MM.1S (cell line): Measurements from ENCODE around the gene CAMK1G.

Source experiments
- DNase-seq: peaks from one replicate; pipeline ENCODE4 v3.0.0-alpha.2; 2015
- H2AFZ ChIP-seq: fragments of 300-600 bp; sonication (generic); 2 replicates; pipeline ENCODE4 v1.6.0; 2016; ENCODE audit warnings: antibody characterized with exemption, low read length
- H3F3A ChIP-seq: fragments of 300-600 bp; sonication (generic); 2 replicates; pipeline ENCODE4 v1.6.1; 2016; ENCODE audit warnings: mild to moderate bottlenecking, antibody characterized with exemption, low read length, moderate library complexity, mixed read lengths; ENCODE audit not compliant: insufficient read depth
- H3K27ac ChIP-seq: fragments of 300-600 bp; sonication (generic); 2 replicates; pipeline ENCODE4 v1.5.1; 2016; ENCODE audit warnings: mild to moderate bottlenecking, low read length
- H3K27me3 ChIP-seq: fragments of 300-600 bp; sonication (generic); replicated peaks from 2 replicates; pipeline ENCODE4 v1.6.0; 2016; ENCODE audit warnings: low read length; ENCODE audit not compliant: insufficient read depth
- H3K36me3 ChIP-seq: fragments of 300-600 bp; sonication (generic); replicated peaks from 2 replicates; pipeline ENCODE4 v1.6.1; 2016; ENCODE audit warnings: mild to moderate bottlenecking, low read length, mixed read lengths; ENCODE audit not compliant: insufficient read depth
- H3K4me1 ChIP-seq: fragments of 300-600 bp; sonication (generic); 2 replicates; pipeline ENCODE4 v1.6.1; 2016; ENCODE audit warnings: low read length, mixed read lengths
- H3K4me2 ChIP-seq: fragments of 300-600 bp; sonication (generic); 2 replicates; pipeline ENCODE4 v1.6.0; 2016; ENCODE audit warnings: low read depth, low read length
- H3K4me3 ChIP-seq: fragments of 300-600 bp; sonication (generic); 2 replicates; pipeline ENCODE4 v1.5.1; 2016; ENCODE audit warnings: low read length, mixed read lengths
- H3K79me2 ChIP-seq: fragments of 300-600 bp; sonication (generic); 2 replicates; pipeline ENCODE4 v1.6.1; 2016; ENCODE audit warnings: mixed run types, low read length, mixed read lengths
- H3K9ac ChIP-seq: fragments of 300-600 bp; sonication (generic); 2 replicates; pipeline ENCODE4 v1.6.1; 2016; ENCODE audit warnings: low read length, mixed read lengths
- H3K9me2 ChIP-seq: fragments of 300-600 bp; sonication (generic); replicated peaks from 2 replicates; pipeline ENCODE4 v1.6.1; 2016; ENCODE audit warnings: mild to moderate bottlenecking, low read length, mixed read lengths; ENCODE audit not compliant: insufficient read depth
- H3K9me3 ChIP-seq: fragments of 300-600 bp; sonication (generic); replicated peaks from 2 replicates; pipeline ENCODE4 v1.6.1; 2016; ENCODE audit warnings: mild to moderate bottlenecking, low read length, mixed read lengths; ENCODE audit not compliant: insufficient read depth
- H4K20me1 ChIP-seq: fragments of 300-600 bp; sonication (generic); 2 replicates; pipeline ENCODE4 v1.6.1; 2016; ENCODE audit warnings: mild to moderate bottlenecking, low read length, moderate library complexity, mixed read lengths; ENCODE audit not compliant: insufficient read depth
- EZH2 ChIP-seq: fragments of 300-600 bp; sonication (generic); optimal IDR thresholded peaks from 2 replicates; pipeline ENCODE3; 2017; ENCODE audit warnings: low read depth, mild to moderate bottlenecking, antibody characterized with exemption, low read length, mixed read lengths
- EZH2phosphoT487 ChIP-seq: fragments of 300-600 bp; sonication (generic); IDR thresholded peaks from 2 replicates; pipeline ENCODE4 v1.6.1; 2018; ENCODE audit warnings: antibody characterized with exemption, low read length
- TF ChIP-seq, protein P1 (sequence below): fragments of 300-600 bp; sonication (generic); IDR thresholded peaks from 2 replicates; pipeline ENCODE4 v1.5.1; 2016; ENCODE audit warnings: antibody characterized with exemption, low read length, mixed read lengths

CAMK1G gene

DNA sequence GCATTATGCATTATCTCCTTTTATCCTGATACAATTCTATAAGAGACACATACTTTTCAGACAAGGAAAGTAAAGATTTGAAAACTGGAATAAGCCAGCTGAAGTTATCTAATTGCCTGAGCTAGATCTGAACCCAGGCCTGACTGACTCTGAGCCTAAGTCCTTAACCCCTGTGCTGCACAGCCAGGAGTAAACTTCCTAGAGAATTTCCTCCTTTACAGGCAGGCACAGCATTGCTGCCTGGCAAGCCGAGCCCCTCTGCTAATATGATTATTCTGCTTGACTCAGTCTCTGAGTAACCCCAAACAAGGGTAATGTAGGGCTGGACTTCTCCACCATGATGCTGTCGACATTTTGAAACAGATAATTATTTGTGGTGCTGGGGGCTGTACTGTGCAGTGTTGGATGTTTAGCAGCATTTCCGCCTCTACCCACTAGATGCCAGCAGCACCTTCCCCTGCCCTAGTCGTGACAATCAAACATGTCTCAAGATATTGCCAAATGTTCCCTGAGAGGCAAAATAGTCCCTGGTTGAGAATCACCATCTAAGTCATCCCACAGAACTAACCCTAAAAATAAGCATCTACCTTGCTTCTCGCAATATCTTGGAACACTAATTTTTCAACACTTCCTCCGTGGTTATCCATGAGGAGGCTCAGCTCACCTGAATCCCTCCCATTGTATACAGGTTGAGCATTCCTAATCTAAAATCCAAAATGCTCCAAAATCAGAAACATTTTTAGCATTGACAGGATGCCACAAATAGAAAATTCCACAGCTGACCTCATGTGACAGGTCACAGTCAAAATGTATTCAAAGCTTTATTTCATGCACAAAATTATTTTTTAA is 18.5 kb downstream of the CAMK1G start:
- Histone ChIP-seq H3K27me3 (no peaks in the 10 kb centered on the region), H4K20me1 (no peaks in the 10 kb centered on the region), H3K79me2 (no peaks in the 10 kb centered on the region), H3K9ac (no peak overlapping the region), H3F3A (no peaks in the 10 kb centered on the region), H3K4me3 (no peak overlapping the region), H3K4me2 (no peak overlapping the region), H3K4me1 (0 out of 2 replicates have a peak, but pooled peaks cover 1% of the 10 kb centered on the region), H2AFZ (no peak overlapping the region), H3K36me3 (no peaks in the 10 kb centered on the region), H3K9me2 (no peaks in the 10 kb centered on the region), H3K27ac (no peak overlapping the region), H3K9me3 (no peaks in the 10 kb centered on the region)
- TF ChIP-seq EZH2, result no peak
- TF ChIP-seq, protein P1, sequence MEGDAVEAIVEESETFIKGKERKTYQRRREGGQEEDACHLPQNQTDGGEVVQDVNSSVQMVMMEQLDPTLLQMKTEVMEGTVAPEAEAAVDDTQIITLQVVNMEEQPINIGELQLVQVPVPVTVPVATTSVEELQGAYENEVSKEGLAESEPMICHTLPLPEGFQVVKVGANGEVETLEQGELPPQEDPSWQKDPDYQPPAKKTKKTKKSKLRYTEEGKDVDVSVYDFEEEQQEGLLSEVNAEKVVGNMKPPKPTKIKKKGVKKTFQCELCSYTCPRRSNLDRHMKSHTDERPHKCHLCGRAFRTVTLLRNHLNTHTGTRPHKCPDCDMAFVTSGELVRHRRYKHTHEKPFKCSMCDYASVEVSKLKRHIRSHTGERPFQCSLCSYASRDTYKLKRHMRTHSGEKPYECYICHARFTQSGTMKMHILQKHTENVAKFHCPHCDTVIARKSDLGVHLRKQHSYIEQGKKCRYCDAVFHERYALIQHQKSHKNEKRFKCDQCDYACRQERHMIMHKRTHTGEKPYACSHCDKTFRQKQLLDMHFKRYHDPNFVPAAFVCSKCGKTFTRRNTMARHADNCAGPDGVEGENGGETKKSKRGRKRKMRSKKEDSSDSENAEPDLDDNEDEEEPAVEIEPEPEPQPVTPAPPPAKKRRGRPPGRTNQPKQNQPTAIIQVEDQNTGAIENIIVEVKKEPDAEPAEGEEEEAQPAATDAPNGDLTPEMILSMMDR, result peak; percentile 92
- peak; percentile 70 for DNase-seq

DNA sequence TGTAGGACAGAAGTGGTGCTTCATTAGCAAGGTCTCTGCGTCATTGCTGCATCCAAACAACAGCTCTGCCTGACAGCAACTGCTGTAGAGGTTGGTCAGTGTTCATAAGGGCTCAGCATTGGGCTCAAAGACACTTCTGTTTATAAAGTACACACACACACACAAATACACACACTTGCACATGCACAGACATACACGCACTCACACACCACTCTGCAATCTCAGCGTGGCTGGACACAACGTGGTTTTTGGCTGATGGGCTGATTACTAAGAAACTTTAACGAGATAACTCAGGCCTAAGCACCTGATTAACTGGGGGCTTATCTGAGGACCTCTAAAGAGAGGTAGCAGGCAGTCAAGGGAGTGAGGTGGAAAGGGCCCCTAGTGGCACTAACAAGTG is 20.4 kb downstream of the CAMK1G start:
- TF ChIP-seq EZH2phosphoT487 (no peak), EZH2 (no peak)
- TF ChIP-seq, protein P1, result no peak
- Histone ChIP-seq H3K79me2 (no peaks in the 10 kb centered on the region), H3K9ac (no peak overlapping the region), H4K20me1 (no peaks in the 10 kb centered on the region), H3K9me3 (no peaks in the 10 kb centered on the region), H3K36me3 (no peaks in the 10 kb centered on the region), H3K4me3 (no peak overlapping the region), H2AFZ (no peak overlapping the region), H3K27me3 (no peaks in the 10 kb centered on the region), H3K27ac (no peak overlapping the region), H3K4me1 (0 out of 2 replicates have a peak, but pooled peaks cover 8% of the 10 kb centered on the region), H3K4me2 (no peak overlapping the region), H3F3A (no peaks in the 10 kb centered on the region), H3K9me2 (no peaks in the 10 kb centered on the region)
- DNase-seq, result no peak

DNA sequence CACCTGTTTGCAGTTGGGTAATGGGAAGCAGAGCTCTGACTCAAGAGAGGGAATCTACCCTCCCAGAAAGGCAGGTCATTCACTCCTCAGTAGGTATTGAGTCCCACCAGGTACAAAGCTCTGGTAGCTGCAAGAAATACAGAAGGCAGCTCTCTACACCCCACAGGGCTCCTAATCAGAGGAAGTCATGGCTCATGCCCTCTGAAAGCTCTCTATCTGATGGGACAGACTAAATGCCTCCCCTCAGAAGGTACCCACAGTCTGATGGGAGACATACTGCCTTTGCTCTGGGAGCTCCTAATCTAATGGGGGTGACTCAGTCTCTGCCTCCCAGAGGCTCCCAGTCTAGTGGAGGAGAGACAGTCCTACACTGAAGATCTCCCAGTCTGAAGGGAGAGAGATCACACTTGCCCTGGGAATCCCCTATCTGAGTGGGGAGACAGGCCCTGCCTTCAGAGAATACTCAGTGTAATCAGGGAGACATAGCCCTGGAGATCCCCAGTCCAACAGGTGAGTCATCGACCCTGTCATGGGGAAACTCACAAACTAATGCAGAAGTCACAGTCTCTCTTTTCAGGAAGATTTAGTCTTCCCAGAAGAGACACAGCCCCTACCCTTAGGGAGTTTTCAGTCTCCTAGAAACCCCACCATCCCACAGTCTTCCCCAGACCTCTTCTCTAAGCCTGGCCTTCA is 23.7 kb downstream of the CAMK1G start:
- no peak overlapping the region for H2AFZ ChIP-seq
- H3K4me1 ChIP-seq, result 0 out of 2 replicates have a peak, but pooled peaks cover 8% of the 10 kb centered on the region
- H3K79me2 ChIP-seq, result no peaks in the 10 kb centered on the region
- H3K9ac ChIP-seq, result no peak overlapping the region
- H3K9me3 ChIP-seq, result no peaks in the 10 kb centered on the region
- H3K36me3 ChIP-seq, result no peaks in the 10 kb centered on the region
- no peaks in the 10 kb centered on the region for H3K27me3 ChIP-seq
- TF ChIP-seq EZH2, result no peak
- no peak for TF ChIP-seq EZH2phosphoT487
- H3K9me2 ChIP-seq, result no peaks in the 10 kb centered on the region
- no peak overlapping the region for H3K4me2 ChIP-seq
- no peak for DNase-seq
- no peak overlapping the region for H3K4me3 ChIP-seq
- H4K20me1 ChIP-seq, result no peaks in the 10 kb centered on the region
- H3K27ac ChIP-seq, result no peak overlapping the region
- H3F3A ChIP-seq, result no peaks in the 10 kb centered on the region
